HCT116 (cell line): ENCODE results near the gene IPO13.

Experiments used
- CBX3 ChIP-seq: IDR thresholded peaks from 2 replicates; pipeline ENCODE4 v1.6.1; 2012; ENCODE audit warnings: low read depth
- EZH2 ChIP-seq: fragments of 200-600 bp; sonication (generic); IDR thresholded peaks from 2 replicates; pipeline ENCODE4 v1.6.1; 2017; ENCODE audit warnings: antibody characterized with exemption, mixed run types
- POLR2A ChIP-seq: IDR thresholded peaks from 2 replicates; pipeline ENCODE4 v1.7.0; 2011; ENCODE audit warnings: borderline replicate concordance; ENCODE audit not compliant: insufficient read depth, insufficient read length; ENCODE audit errors: extremely low read depth
- POLR2AphosphoS5 ChIP-seq: IDR thresholded peaks from 2 replicates; pipeline ENCODE4 v1.6.1; 2011; ENCODE audit warnings: mild to moderate bottlenecking, low read depth, low read length, moderate library complexity
- SRF ChIP-seq: IDR thresholded peaks from 2 replicates; pipeline ENCODE4 v1.6.1; 2012; ENCODE audit warnings: low read depth
- ZNF274 ChIP-seq: fragments of 200-500 bp; sonication (Bioruptor generic); IDR thresholded peaks from 2 replicates; pipeline ENCODE4 v1.6.1; 2014; ENCODE audit warnings: mild to moderate bottlenecking, low read depth, low read length, inconsistent platforms
- TF ChIP-seq, protein P1 (sequence below), 3 experiments: fragments of 200-600 bp in 1 of 3; sonication (generic) in 1 of 3; IDR thresholded peaks in 2 of 3; conservative IDR thresholded peaks in 1 of 3; 2 replicates each; pipeline ENCODE4 v1.5.1; 2012 to 2017; ENCODE audit warnings: low read depth in 2 of 3, low read length in 2 of 3, antibody characterized with exemption in 1 of 3, borderline replicate concordance in 1 of 3, control low read depth in 1 of 3, mild to moderate bottlenecking in 1 of 3, mixed read lengths in 1 of 3, mixed run types in 1 of 3, moderate library complexity in 1 of 3; ENCODE audit not compliant: insufficient read depth in 1 of 3
- TF ChIP-seq, protein P2 (sequence below): IDR thresholded peaks from 2 replicates; pipeline ENCODE4 v1.6.1; 2012
- TF ChIP-seq, protein P3 (sequence below): IDR thresholded peaks from 2 replicates; pipeline ENCODE4 v1.6.1; 2012; ENCODE audit warnings: low read depth

DNA sequence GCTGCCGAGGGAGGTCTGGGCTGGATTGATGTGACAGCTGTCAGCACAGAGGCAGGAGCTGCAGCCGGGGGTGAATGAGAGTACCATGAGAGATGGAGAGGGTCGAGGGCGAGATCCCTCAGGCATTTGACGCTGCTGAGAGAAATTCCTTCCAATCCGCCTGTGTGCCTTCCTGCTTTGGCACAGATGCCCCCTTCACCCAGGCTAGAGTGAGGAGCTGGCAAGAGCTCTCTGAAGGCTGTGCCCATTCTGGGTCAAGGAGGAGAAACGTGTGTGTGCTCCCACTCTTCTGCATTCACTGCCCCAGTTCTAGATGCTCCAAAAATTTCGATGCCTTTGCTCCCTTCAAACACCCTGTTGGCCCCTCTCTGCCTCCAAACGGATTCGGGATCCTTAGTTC lies 8.4 kb upstream of the IPO13 start:
- TF ChIP-seq, protein P1, sequence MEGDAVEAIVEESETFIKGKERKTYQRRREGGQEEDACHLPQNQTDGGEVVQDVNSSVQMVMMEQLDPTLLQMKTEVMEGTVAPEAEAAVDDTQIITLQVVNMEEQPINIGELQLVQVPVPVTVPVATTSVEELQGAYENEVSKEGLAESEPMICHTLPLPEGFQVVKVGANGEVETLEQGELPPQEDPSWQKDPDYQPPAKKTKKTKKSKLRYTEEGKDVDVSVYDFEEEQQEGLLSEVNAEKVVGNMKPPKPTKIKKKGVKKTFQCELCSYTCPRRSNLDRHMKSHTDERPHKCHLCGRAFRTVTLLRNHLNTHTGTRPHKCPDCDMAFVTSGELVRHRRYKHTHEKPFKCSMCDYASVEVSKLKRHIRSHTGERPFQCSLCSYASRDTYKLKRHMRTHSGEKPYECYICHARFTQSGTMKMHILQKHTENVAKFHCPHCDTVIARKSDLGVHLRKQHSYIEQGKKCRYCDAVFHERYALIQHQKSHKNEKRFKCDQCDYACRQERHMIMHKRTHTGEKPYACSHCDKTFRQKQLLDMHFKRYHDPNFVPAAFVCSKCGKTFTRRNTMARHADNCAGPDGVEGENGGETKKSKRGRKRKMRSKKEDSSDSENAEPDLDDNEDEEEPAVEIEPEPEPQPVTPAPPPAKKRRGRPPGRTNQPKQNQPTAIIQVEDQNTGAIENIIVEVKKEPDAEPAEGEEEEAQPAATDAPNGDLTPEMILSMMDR (IDR thresholded peaks at IDR 0.05 in 2 of 3, conservative IDR thresholded peaks at IDR 0.05 in 1 of 3; ENCODE audit: borderline replicate concordance in 1 of 3, insufficient read depth in 1 of 3, low read depth in 2 of 3, low read length in 2 of 3): no peak
- TF ChIP-seq EZH2 (no peak), POLR2A (no peak), CBX3 (no peak), SRF (no peak), POLR2AphosphoS5 (no peak; the same call in 1 of the 2 replicates), ZNF274 (no peak)
- TF ChIP-seq, protein P2, sequence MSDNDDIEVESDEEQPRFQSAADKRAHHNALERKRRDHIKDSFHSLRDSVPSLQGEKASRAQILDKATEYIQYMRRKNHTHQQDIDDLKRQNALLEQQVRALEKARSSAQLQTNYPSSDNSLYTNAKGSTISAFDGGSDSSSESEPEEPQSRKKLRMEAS: no peak
- TF ChIP-seq, protein P3, sequence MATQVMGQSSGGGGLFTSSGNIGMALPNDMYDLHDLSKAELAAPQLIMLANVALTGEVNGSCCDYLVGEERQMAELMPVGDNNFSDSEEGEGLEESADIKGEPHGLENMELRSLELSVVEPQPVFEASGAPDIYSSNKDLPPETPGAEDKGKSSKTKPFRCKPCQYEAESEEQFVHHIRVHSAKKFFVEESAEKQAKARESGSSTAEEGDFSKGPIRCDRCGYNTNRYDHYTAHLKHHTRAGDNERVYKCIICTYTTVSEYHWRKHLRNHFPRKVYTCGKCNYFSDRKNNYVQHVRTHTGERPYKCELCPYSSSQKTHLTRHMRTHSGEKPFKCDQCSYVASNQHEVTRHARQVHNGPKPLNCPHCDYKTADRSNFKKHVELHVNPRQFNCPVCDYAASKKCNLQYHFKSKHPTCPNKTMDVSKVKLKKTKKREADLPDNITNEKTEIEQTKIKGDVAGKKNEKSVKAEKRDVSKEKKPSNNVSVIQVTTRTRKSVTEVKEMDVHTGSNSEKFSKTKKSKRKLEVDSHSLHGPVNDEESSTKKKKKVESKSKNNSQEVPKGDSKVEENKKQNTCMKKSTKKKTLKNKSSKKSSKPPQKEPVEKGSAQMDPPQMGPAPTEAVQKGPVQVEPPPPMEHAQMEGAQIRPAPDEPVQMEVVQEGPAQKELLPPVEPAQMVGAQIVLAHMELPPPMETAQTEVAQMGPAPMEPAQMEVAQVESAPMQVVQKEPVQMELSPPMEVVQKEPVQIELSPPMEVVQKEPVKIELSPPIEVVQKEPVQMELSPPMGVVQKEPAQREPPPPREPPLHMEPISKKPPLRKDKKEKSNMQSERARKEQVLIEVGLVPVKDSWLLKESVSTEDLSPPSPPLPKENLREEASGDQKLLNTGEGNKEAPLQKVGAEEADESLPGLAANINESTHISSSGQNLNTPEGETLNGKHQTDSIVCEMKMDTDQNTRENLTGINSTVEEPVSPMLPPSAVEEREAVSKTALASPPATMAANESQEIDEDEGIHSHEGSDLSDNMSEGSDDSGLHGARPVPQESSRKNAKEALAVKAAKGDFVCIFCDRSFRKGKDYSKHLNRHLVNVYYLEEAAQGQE: no peak
